H7 (cell line): ENCODE results near the gene CD93. TPM values are rescaled to one million over a fixed set of nuclear protein-coding genes. Genes with fewer than 3 reads are reported as not detected.

Experiments used
- DNase-seq: peaks from one replicate; pipeline ENCODE4 v3.0.0; 2012
- H3K27me3 ChIP-seq: 2 replicates; pipeline ENCODE4 v1.6.0; 2011; ENCODE audit warnings: mild to moderate bottlenecking, low read length; ENCODE audit not compliant: control insufficient read depth, insufficient read depth
- H3K36me3 ChIP-seq: replicated peaks from 2 replicates; pipeline ENCODE4 v1.5.1; 2011; ENCODE audit warnings: low read length; ENCODE audit not compliant: control insufficient read depth, insufficient read depth
- H3K4me3 ChIP-seq: 2 replicates; pipeline ENCODE4 v1.5.1; 2011; ENCODE audit warnings: low read depth, mild to moderate bottlenecking, control low read depth, low read length, moderate library complexity; ENCODE audit not compliant: insufficient read depth
- total RNA-seq: library from RNA; depleted of rRNA; stranded (reverse); fragments of >200 nt; shearing (Covaris generic); gene quantifications from 2 replicates; pipeline ENCODE4 v1.2.3, GENCODE V29; 2014

Gene CD93
- total RNA-seq, 1 experiment from 2014 or later = under 0.01 TPM

- Histone ChIP-seq H3K36me3 (no peaks in the 10 kb centered on the region), H3K27me3 (no peaks in the 10 kb centered on the region), H3K4me3 (no peak overlapping the region)
- no peak for DNase-seq
These were observed 28.4 kb upstream of the CD93 start for GRCh38 chr20:23114448-23115082.

- no peak for DNase-seq
These were observed 27.9 kb upstream of the CD93 start for GRCh38 chr20:23114018-23114417.

GRCh38 chr20:23112595-23112994, 26.5 kb upstream of the CD93 start:
- no peaks in the 10 kb centered on the region for H3K27me3 ChIP-seq
- H3K4me3 ChIP-seq = no peak overlapping the region
- no peaks in the 10 kb centered on the region for H3K36me3 ChIP-seq
- no peak for DNase-seq

More at GRCh38 chr20:23114018-23114417, 27.9 kb upstream of the CD93 start:
- Histone ChIP-seq H3K27me3 (no peaks in the 10 kb centered on the region), H3K4me3 (no peak overlapping the region), H3K36me3 (no peaks in the 10 kb centered on the region)

GRCh38 chr20:23111944-23112342, 25.8 kb upstream of the CD93 start:
- no peak overlapping the region for H3K4me3 ChIP-seq
- no peak for DNase-seq
- no peaks in the 10 kb centered on the region for H3K36me3 ChIP-seq
- no peaks in the 10 kb centered on the region for H3K27me3 ChIP-seq

- DNase-seq = no peak
- Histone ChIP-seq H3K27me3 (no peaks in the 10 kb centered on the region), H3K4me3 (no peak overlapping the region), H3K36me3 (no peaks in the 10 kb centered on the region)
These were observed 25.3 kb upstream of the CD93 start for GRCh38 chr20:23111307-23111943.

- H3K36me3 ChIP-seq = no peaks in the 10 kb centered on the region
- DNase-seq = no peak
- no peaks in the 10 kb centered on the region for H3K27me3 ChIP-seq
- no peak overlapping the region for H3K4me3 ChIP-seq
These were observed 22.7 kb upstream of the CD93 start for GRCh38 chr20:23108871-23109270.

GRCh38 chr20:23107466-23107865, 21.3 kb upstream of the CD93 start:
- H3K36me3 ChIP-seq = no peaks in the 10 kb centered on the region
- DNase-seq = no peak

GRCh38 chr20:23106271-23106851, 20.2 kb upstream of the CD93 start:
- Histone ChIP-seq H3K36me3 (no peaks in the 10 kb centered on the region), H3K27me3 (no peaks in the 10 kb centered on the region), H3K4me3 (no peak overlapping the region)
- no peak for DNase-seq

More at GRCh38 chr20:23107466-23107865, 21.3 kb upstream of the CD93 start:
- Histone ChIP-seq H3K27me3 (no peaks in the 10 kb centered on the region), H3K4me3 (no peak overlapping the region)

- Histone ChIP-seq H3K27me3 (no peaks in the 10 kb centered on the region), H3K36me3 (no peaks in the 10 kb centered on the region), H3K4me3 (no peak overlapping the region)
- no peak for DNase-seq
These were observed 19.1 kb upstream of the CD93 start for GRCh38 chr20:23105193-23105592.

GRCh38 chr20:23103284-23104018, 17.3 kb upstream of the CD93 start:
- Histone ChIP-seq H3K36me3 (no peaks in the 10 kb centered on the region), H3K27me3 (no peaks in the 10 kb centered on the region), H3K4me3 (no peak overlapping the region)
- no peak for DNase-seq

GRCh38 chr20:23101696-23102406, 15.7 kb upstream of the CD93 start:
- no peak for DNase-seq
- no peak overlapping the region for H3K4me3 ChIP-seq
- H3K36me3 ChIP-seq = no peaks in the 10 kb centered on the region
- no peaks in the 10 kb centered on the region for H3K27me3 ChIP-seq

GRCh38 chr20:23100720-23101107, 14.6 kb upstream of the CD93 start:
- Histone ChIP-seq H3K4me3 (no peak overlapping the region), H3K36me3 (no peaks in the 10 kb centered on the region), H3K27me3 (no peaks in the 10 kb centered on the region)
- no peak for DNase-seq

- Histone ChIP-seq H3K27me3 (no peaks in the 10 kb centered on the region), H3K4me3 (no peak overlapping the region), H3K36me3 (no peaks in the 10 kb centered on the region)
- DNase-seq = no peak
These were observed 13.9 kb upstream of the CD93 start for GRCh38 chr20:23099791-23100719.
